Adrenal gland (tissue), 12 donors: Measurements from ENCODE around the gene DCTPP1. TPM values are rescaled to one million over a fixed set of nuclear protein-coding genes. Genes with fewer than 3 reads are reported as not detected.

Source experiments
- DNase-seq, 7 donors: peaks; one replicate each; pipeline ENCODE4 v3.0.0-alpha.2; 2019 to 2020
- H3K27ac ChIP-seq, 5 donors: fragments of 200-600 bp; sonication (generic) in 4 of 5; 1 replicate in 3 of 5; 2 replicates in 2 of 5; pipeline versions ENCODE4 v1.5.1 to v1.8.0; 2016 to 2020; ENCODE audit warnings: mild to moderate bottlenecking in 1 of 5
- H3K27me3 ChIP-seq: fragments of 200-600 bp; 2 replicates; pipeline ENCODE4 v1.8.0; 2021
- H3K36me3 ChIP-seq, 2 donors: fragments of 200-600 bp; replicated peaks in 1 of 2; 1 replicate in 1 of 2; 2 replicates in 1 of 2; pipeline versions ENCODE4 v1.5.1 to v1.8.0; 2018 to 2022
- H3K4me1 ChIP-seq, 2 donors: fragments of 200-600 bp; replicated peaks in 1 of 2; 1 replicate in 1 of 2; 2 replicates in 1 of 2; pipeline versions ENCODE4 v1.5.1 to v1.8.0; 2018 to 2021
- H3K4me3 ChIP-seq, 4 donors: fragments of 200-600 bp; sonication (generic) in 3 of 4; one replicate each; pipeline ENCODE4 v1.5.1; 2016 to 2018
- H3K9me3 ChIP-seq, 3 donors: fragments of 200-600 bp; sonication (generic) in 1 of 3; replicated peaks in 1 of 3; 1 replicate in 2 of 3; 2 replicates in 1 of 3; pipeline versions ENCODE4 v1.5.1 to v1.8.0; 2016 to 2021
- POLR2A ChIP-seq, 2 donors: fragments of 450-650 bp; IDR thresholded peaks; one replicate each; pipeline ENCODE4 v1.6.1; 2017; ENCODE audit warnings: antibody characterized with exemption in 2 of 2, mild to moderate bottlenecking in 2 of 2, moderate library complexity in 1 of 2
- WGBS, 4 donors: extraction: QIAGEN DNeasy Blood & Tissue Kit in 2 of 4; methylation state at CpG; one replicate each; pipeline versions ENCODE4 v1.1.5 to v1.1.7; 2013 to 2017; 5-methylcytosine and 5-hydroxymethylcytosine counted together
- intact Hi-C, 2 donors: fragments of 100-400 bp; cut with DNase I; formaldehyde crosslinking; loops; one replicate each; pipeline versions ENCODE4 v1.14.1 to v1.15.0; 2022 to 2023
- polyA plus RNA-seq, 3 donors: library from polyadenylated mRNA; stranded (reverse); fragments of 200-250 nt in 2 of 3; fragments of 350-450 nt in 1 of 3; fragmentation: Illumina TruSeq in 1 of 3; extraction: RNeasy Lipid Tissue Mini Kit (QIAGEN cat#74804) in 1 of 3; gene quantifications; one replicate each; pipeline ENCODE4 v1.2.3, GENCODE V29; 2013 to 2014
- total RNA-seq, 9 donors: library from RNA; depleted of rRNA in 4 of 9; stranded (reverse); fragments of >200 nt in 4 of 9; fragments of 120-200 nt in 1 of 9; fragmentation: NEBNext Ultra II Directional in 1 of 9; extraction: Animal tissue kit (Norgen Biotek cat#: 25700) in 1 of 9; gene quantifications; one replicate each; pipeline versions ENCODE4 v1.1.0 to v1.2.4, GENCODE V29; 2013 to 2023
- TF ChIP-seq, protein P1 (sequence below), 6 experiments: fragments of 450-650 bp in 4 of 6; fragments of 200-600 bp in 2 of 6; sonication (generic) in 1 of 6; IDR thresholded peaks; 1 replicate in 5 of 6; 2 replicates in 1 of 6; pipeline versions ENCODE4 v1.5.1 to v1.8.0; 2016 to 2021; ENCODE audit warnings: antibody characterized with exemption in 6 of 6, mild to moderate bottlenecking in 2 of 6, moderate library complexity in 1 of 6
- donor health status: healthy with polysubstance abuse.
- donor health status: Bipolar disorder and iron deficiency.
- donor health status: DM: yes; HTN: yes; CAD: no.
- donor health status: DM: no; HTN: no; CAD: no.
- donor health status: DM: no; HTN: no; CAD: no.
- donor health status: DM: yes; HTN: yes; CAD: no.

DCTPP1 gene
- total and polyA plus RNA-seq, 12 donors, result 11.7 to 33.9 (median 28.7) TPM

DNA sequence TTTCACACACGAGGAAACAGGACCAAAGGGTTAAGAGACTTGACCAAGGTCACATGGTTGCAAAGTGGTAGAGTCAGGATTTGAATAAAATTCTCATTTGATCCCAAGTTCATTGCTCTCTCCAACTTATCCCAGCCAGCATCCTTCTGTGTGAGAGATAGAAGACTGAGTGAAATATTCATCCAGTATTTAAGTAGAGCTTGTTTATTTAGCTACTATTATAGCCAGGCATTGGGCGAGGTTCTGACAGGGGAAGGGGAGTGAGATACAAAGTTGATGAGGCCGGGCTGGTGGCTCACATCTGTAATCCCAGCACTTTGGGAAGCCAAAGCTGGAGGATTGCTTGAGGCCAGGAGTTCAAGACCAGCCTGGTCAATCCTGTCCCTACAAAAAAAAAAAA, 47.2 kb upstream of the DCTPP1 start:
- TF ChIP-seq POLR2A (IDR thresholded peaks at IDR 0.05), result no peak
- TF ChIP-seq, protein P1, sequence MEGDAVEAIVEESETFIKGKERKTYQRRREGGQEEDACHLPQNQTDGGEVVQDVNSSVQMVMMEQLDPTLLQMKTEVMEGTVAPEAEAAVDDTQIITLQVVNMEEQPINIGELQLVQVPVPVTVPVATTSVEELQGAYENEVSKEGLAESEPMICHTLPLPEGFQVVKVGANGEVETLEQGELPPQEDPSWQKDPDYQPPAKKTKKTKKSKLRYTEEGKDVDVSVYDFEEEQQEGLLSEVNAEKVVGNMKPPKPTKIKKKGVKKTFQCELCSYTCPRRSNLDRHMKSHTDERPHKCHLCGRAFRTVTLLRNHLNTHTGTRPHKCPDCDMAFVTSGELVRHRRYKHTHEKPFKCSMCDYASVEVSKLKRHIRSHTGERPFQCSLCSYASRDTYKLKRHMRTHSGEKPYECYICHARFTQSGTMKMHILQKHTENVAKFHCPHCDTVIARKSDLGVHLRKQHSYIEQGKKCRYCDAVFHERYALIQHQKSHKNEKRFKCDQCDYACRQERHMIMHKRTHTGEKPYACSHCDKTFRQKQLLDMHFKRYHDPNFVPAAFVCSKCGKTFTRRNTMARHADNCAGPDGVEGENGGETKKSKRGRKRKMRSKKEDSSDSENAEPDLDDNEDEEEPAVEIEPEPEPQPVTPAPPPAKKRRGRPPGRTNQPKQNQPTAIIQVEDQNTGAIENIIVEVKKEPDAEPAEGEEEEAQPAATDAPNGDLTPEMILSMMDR (IDR thresholded peaks at IDR 0.05), result no peak
- Histone ChIP-seq H3K4me1 (no peaks in the 10 kb centered on the region), H3K27me3 (peaks cover 8% of the 10 kb centered on the region), H3K9me3 (no peaks in the 10 kb centered on the region), H3K36me3 (no peaks in the 10 kb centered on the region), H3K4me3 (no peak overlapping the region), H3K27ac (no peak overlapping the region)
- intact Hi-C loops, result no loop called here
- no peak for DNase-seq
- 40 to 67% (median 65%) methylated on average over 3 of the region's 3 CpGs for WGBS, 4 donors

GRCh38 chr16:30474684-30475083, 44.9 kb upstream of the DCTPP1 start:
- H3K36me3 ChIP-seq, result no peaks in the 10 kb centered on the region
- H3K9me3 ChIP-seq, result no peaks in the 10 kb centered on the region
- TF ChIP-seq POLR2A (IDR thresholded peaks at IDR 0.05), result no peak
- TF ChIP-seq, protein P1 (IDR thresholded peaks at IDR 0.05), result no peak
- H3K27me3 ChIP-seq, result peaks cover 8% of the 10 kb centered on the region
- no peak overlapping the region for H3K27ac ChIP-seq
- intact Hi-C loops, result no loop called here
- WGBS, 4 donors, result 79 to 83% (median 81%) methylated on average over 7 of the region's 7 CpGs
- DNase-seq, result no peak
- no peaks in the 10 kb centered on the region for H3K4me1 ChIP-seq
- H3K4me3 ChIP-seq, result no peak overlapping the region

- Histone ChIP-seq H3K36me3 (no peaks in the 10 kb centered on the region), H3K27ac (no peak overlapping the region), H3K4me1 (no peaks in the 10 kb centered on the region), H3K9me3 (no peaks in the 10 kb centered on the region), H3K4me3 (no peak overlapping the region), H3K27me3 (peaks cover 8% of the 10 kb centered on the region)
- 22 to 43% (median 31%) methylated on average over 2 to 35 of the region's 35 CpGs for WGBS, 4 donors
- DNase-seq, result no peak
- intact Hi-C loops, result no loop called here
- TF ChIP-seq POLR2A (IDR thresholded peaks at IDR 0.05), result no peak
- TF ChIP-seq, protein P1 (IDR thresholded peaks at IDR 0.05), result no peak
Observed at GRCh38 chr16:30474074-30474452, 44.2 kb upstream of the DCTPP1 start.

- Histone ChIP-seq H3K4me1 (no peaks in the 10 kb centered on the region), H3K4me3 (no peak overlapping the region), H3K9me3 (no peaks in the 10 kb centered on the region), H3K27ac (no peak overlapping the region), H3K27me3 (peaks cover 8% of the 10 kb centered on the region), H3K36me3 (no peaks in the 10 kb centered on the region)
- intact Hi-C loops, result no loop called here
- TF ChIP-seq POLR2A (IDR thresholded peaks at IDR 0.05), result no peak
- TF ChIP-seq, protein P1 (IDR thresholded peaks at IDR 0.05), result no peak
- WGBS, 4 donors, result 56 to 68% (median 63%) methylated on average over 13 to 19 of the region's 19 CpGs
- no peak for DNase-seq
Observed at GRCh38 chr16:30473231-30474073, 43.6 kb upstream of the DCTPP1 start.
